ENCODE measurements around the gene CCDC159.

The CCDC159 gene

DNA sequence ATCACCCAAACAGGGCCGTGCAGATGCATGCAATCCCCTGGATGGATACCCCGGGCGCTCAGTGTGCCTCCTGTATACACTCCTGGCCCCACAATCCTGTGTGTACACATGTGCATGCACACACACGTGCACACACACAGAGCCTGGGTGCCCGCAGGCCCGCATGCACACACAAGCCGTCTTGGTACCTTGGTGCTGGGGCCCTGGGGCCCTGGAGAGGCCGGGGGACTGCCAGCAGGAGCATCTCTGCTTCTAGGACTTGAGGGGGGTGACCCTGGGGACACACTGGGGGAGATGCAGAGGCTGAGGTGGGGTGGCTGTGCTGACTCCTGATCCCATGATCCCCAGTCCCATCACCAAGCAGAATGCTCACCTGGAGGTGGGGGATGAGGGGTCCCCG, 53.3 kb downstream of the CCDC159 start:
- no peak for DNase-seq

DNA sequence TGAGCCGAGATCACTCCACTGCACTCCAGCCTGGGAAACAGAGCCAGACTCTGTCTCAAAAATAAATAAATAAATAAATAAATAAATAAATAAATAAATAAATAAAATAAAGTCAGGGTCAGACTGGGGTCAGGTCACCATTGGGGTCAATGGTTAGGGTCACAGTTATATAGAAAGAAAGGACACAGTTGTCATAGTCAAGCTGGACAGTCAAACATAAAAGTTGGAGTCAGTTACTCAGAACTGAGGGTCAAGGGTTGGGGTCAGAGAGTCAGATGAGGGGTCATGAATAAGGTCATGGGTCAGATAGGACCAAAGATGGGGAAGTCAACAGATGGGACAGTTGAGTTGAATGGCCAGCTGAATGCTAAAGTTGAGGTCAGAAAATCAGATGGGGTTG, 54.5 kb downstream of the CCDC159 start:
- DNase-seq, result no peak

DNA sequence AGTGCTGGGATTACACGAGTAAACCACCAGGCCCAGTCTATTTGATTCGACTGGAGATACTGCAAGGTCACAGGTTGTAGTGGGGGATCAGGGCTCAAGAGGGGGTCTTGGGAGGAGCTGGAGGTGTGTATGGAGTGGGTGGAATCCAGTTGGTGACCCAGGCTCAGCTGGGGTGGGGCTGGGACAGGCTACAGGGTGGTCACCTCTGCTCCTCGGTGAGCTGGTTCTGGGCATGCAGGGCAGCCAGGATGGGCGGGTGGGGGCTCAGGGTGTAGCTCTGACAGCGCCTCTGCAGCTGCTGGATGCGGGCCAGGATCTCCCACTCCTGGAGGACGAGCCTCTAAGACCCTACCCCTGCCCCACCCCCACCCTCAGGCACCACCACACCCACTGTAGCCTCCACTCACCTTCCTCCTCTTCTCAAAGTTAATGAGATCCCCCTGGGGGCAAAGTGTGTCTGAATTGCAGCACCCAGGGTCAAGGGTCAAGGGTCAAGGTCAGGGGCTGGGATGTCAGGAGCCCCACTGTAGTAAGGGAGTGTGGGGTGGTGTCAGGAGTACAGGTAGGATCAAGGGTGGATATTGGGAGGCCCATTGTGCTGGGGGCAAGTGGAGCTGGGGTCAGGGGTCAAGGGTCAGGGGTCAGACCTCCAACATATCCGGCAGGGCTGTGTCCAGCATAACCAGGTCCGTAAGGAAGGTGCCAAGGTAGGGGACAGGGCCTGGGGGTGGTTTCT, 55.7 kb downstream of the CCDC159 start:
- no peak for DNase-seq

All from stimulated activated CD4-positive, alpha-beta T cell treated with anti-CD3 and anti-CD28 coated beads, Interleukin-4, amount 100 ng/mL, for 1 hour (primary cell).